Astrocyte (in vitro differentiated cells and primary cell): ENCODE results near the gene ABCA4. TPM values are rescaled to one million over a fixed set of nuclear protein-coding genes. Genes with fewer than 3 reads are reported as not detected.

ENCODE experiments used
- DNase-seq: peaks from one replicate; pipeline ENCODE4 v3.0.0-alpha.2; 2010; ENCODE audit warnings: low read depth
- FAIRE-seq: peaks from 2 replicates; lab custom pipeline; 2011; peaks lifted over from hg19 to GRCh38; lab: Jason Lieb, UNC
- H2AFZ ChIP-seq: 2 replicates; pipeline ENCODE4 v1.6.0; 2012; ENCODE audit warnings: low read depth, low read length, inconsistent platforms
- H3K27ac ChIP-seq: 2 replicates; pipeline ENCODE4 v1.5.1; 2011; ENCODE audit warnings: low read depth, low read length, inconsistent platforms
- H3K27me3 ChIP-seq: 2 replicates; pipeline ENCODE4 v1.6.0; 2011; ENCODE audit warnings: low read length, inconsistent platforms; ENCODE audit not compliant: insufficient read depth
- H3K36me3 ChIP-seq: 2 replicates; pipeline ENCODE4 v1.5.1; 2011; ENCODE audit warnings: low read length, inconsistent platforms; ENCODE audit not compliant: insufficient read depth
- H3K4me1 ChIP-seq: 2 replicates; pipeline ENCODE4 v1.5.1; 2011; ENCODE audit warnings: low read length, inconsistent platforms; ENCODE audit not compliant: insufficient read depth
- H3K4me2 ChIP-seq: 2 replicates; pipeline ENCODE4 v1.6.0; 2012; ENCODE audit warnings: low read length, inconsistent platforms
- H3K4me3 ChIP-seq: 2 replicates; pipeline ENCODE4 v1.5.1; 2011; ENCODE audit warnings: low read depth, mild to moderate bottlenecking, low read length, inconsistent platforms; ENCODE audit not compliant: insufficient read depth
- H3K79me2 ChIP-seq: 2 replicates; pipeline ENCODE4 v1.6.0; 2012; ENCODE audit warnings: mild to moderate bottlenecking, low read length, inconsistent platforms; ENCODE audit not compliant: insufficient read depth
- H3K9ac ChIP-seq: 2 replicates; pipeline ENCODE4 v1.6.0; 2012; ENCODE audit warnings: mild to moderate bottlenecking, low read length, inconsistent platforms
- H3K9me3 ChIP-seq: 2 replicates; pipeline ENCODE4 v1.5.1; 2012; ENCODE audit warnings: low read depth, mild to moderate bottlenecking, low read length, inconsistent platforms; ENCODE audit not compliant: insufficient read depth
- H4K20me1 ChIP-seq: 2 replicates; pipeline ENCODE4 v1.6.0; 2012; ENCODE audit warnings: low read length, inconsistent platforms; ENCODE audit not compliant: insufficient read depth
- H3K27ac Mint-ChIP-seq: one replicate; pipeline ENCODE4 v1.8.0; 2021; ENCODE audit warnings: mild to moderate bottlenecking, mixed read lengths; ENCODE audit not compliant: unreplicated experiment
- H3K27me3 Mint-ChIP-seq: one replicate; pipeline ENCODE4 v1.8.0; 2021; ENCODE audit warnings: low read depth, mixed read lengths; ENCODE audit not compliant: unreplicated experiment
- H3K36me3 Mint-ChIP-seq: one replicate; pipeline ENCODE4 v1.8.0; 2021; ENCODE audit warnings: low read depth, mixed read lengths; ENCODE audit not compliant: unreplicated experiment
- H3K4me1 Mint-ChIP-seq: one replicate; pipeline ENCODE4 v1.8.0; 2021; ENCODE audit warnings: low read depth, mixed read lengths; ENCODE audit not compliant: unreplicated experiment
- H3K4me3 Mint-ChIP-seq: one replicate; pipeline ENCODE4 v1.8.0; 2021; ENCODE audit warnings: mild to moderate bottlenecking, moderate library complexity, mixed read lengths; ENCODE audit not compliant: unreplicated experiment
- H3K9me3 Mint-ChIP-seq: one replicate; pipeline ENCODE4 v1.8.0; 2021; ENCODE audit warnings: mild to moderate bottlenecking, mixed read lengths; ENCODE audit not compliant: unreplicated experiment
- CTCF ChIP-seq: IDR thresholded peaks from 2 replicates; pipeline ENCODE4 v1.5.1; 2011; ENCODE audit warnings: low read depth, mild to moderate bottlenecking, inconsistent platforms, low read length, moderate library complexity; ENCODE audit not compliant: insufficient read depth
- EZH2 ChIP-seq: IDR thresholded peaks from 2 replicates; pipeline ENCODE4 v1.6.1; 2012; ENCODE audit warnings: mild to moderate bottlenecking, low read length, inconsistent platforms; ENCODE audit not compliant: insufficient read depth
- total RNA-seq: library from RNA; stranded (reverse); gene quantifications from 2 replicates; pipeline ENCODE4 v1.2.1, GENCODE V29; 2021

Gene ABCA4
- total RNA-seq, 1 donor from 2014 or later = 0.20 TPM

DNA sequence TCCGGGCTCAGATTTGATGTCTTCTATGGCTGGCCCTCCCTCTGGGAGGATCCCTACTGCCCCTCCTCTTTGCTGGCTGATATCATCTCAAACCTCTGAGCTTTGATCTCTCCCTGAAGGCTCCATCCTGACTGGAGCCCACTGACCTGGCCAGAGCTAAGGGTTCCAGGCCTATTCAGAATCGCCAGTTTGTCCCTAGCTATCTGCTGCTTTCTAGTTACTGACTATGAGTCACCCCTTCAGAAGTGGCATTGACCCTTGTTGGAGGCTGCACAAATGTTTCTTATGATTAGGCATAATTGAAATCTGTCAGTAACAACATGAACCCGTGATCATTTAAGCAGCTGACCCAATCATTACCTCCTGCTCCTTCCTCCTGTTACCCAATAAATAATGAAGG, 87.1 kb downstream of the ABCA4 start:
- Histone ChIP-seq H3K27ac (no peak overlapping the region), H3K4me3 (no peak overlapping the region), H3K9me3 (no peaks in the 10 kb centered on the region), H4K20me1 (no peaks in the 10 kb centered on the region), H2AFZ (no peak overlapping the region), H3K79me2 (no peaks in the 10 kb centered on the region), H3K36me3 (no peaks in the 10 kb centered on the region), H3K4me2 (no peak overlapping the region), H3K9ac (no peak overlapping the region), H3K4me1 (peaks cover 6% of the 10 kb centered on the region), H3K27me3 (no peaks in the 10 kb centered on the region)
- Mint-ChIP-seq H3K27ac (no peak overlapping the region), H3K27me3 (peaks cover 17% of the 10 kb centered on the region), H3K36me3 (no peaks in the 10 kb centered on the region), H3K4me1 (peaks cover 10% of the 10 kb centered on the region), H3K9me3 (no peaks in the 10 kb centered on the region), H3K4me3 (no peak overlapping the region)
- DNase-seq = no peak
- no peak for FAIRE-seq
- TF ChIP-seq EZH2 (no peak), CTCF (no peak)

GRCh38 chr1:94032637-94033036, 88.3 kb downstream of the ABCA4 start:
- H3K27me3 Mint-ChIP-seq = peaks cover 18% of the 10 kb centered on the region
- Histone ChIP-seq H3K79me2 (no peaks in the 10 kb centered on the region), H3K27ac (no peak overlapping the region), H3K36me3 (no peaks in the 10 kb centered on the region), H4K20me1 (no peaks in the 10 kb centered on the region), H3K4me3 (no peak overlapping the region), H3K4me2 (no peak overlapping the region), H3K9me3 (no peaks in the 10 kb centered on the region), H3K27me3 (no peaks in the 10 kb centered on the region), H2AFZ (no peak overlapping the region), H3K9ac (no peak overlapping the region), H3K4me1 (no peaks in the 10 kb centered on the region)
- H3K27ac Mint-ChIP-seq = no peak overlapping the region
- DNase-seq (no peak), FAIRE-seq (no peak)
- no peaks in the 10 kb centered on the region for H3K9me3 Mint-ChIP-seq
- no peak overlapping the region for H3K4me3 Mint-ChIP-seq
- peaks cover 4% of the 10 kb centered on the region for H3K4me1 Mint-ChIP-seq
- TF ChIP-seq EZH2 = no peak
- H3K36me3 Mint-ChIP-seq = no peaks in the 10 kb centered on the region

DNA sequence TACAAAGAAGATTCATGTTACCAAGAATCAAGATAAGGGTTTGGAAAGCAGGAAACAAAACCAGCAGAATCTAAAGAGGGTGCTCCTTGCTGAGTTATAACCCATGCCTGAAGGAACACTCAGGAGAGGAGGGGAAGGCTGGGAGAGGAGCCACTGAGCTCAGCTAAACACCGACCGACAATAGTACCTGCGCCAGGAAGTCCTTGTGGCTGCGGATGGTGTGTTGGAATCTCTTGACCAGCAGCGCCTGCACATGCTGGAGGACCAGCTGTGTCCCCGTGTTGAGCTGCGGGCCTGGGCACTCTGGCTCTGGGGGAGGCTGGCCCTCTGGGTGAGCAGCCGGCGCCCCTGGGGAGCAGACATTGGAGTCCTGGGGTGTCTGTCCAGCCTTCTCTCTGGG, 89.4 kb downstream of the ABCA4 start:
- Histone ChIP-seq H3K4me2 (no peak overlapping the region), H3K9ac (no peak overlapping the region), H2AFZ (no peak overlapping the region), H3K4me1 (no peaks in the 10 kb centered on the region), H4K20me1 (no peaks in the 10 kb centered on the region), H3K36me3 (no peaks in the 10 kb centered on the region), H3K27me3 (no peaks in the 10 kb centered on the region), H3K79me2 (no peaks in the 10 kb centered on the region), H3K4me3 (no peak overlapping the region), H3K9me3 (no peaks in the 10 kb centered on the region), H3K27ac (no peak overlapping the region)
- Mint-ChIP-seq H3K4me3 (no peak overlapping the region), H3K36me3 (no peaks in the 10 kb centered on the region), H3K4me1 (peaks cover 4% of the 10 kb centered on the region), H3K27ac (no peak overlapping the region), H3K9me3 (no peaks in the 10 kb centered on the region), H3K27me3 (peaks cover 20% of the 10 kb centered on the region)
- no peak for DNase-seq
- TF ChIP-seq CTCF (no peak), EZH2 (no peak)
- no peak for FAIRE-seq
